HG03575 (cell line): ENCODE measurements around the gene C17orf113.
"Not testable (repeated sequence)": the region's sequence is repeated elsewhere in the genome, so short reads cannot be mapped to it uniquely, and the experiment has no call there.

Source experiments
- ATAC-seq: cut with Tn5 transposase; IDR thresholded peaks from one replicate; pipeline ENCODE4 v1.9.1; 2021; ENCODE audit not compliant: unreplicated experiment, insufficient number of reproducible peaks, low FRiP score; ENCODE audit errors: extremely low read depth

The C17orf113 gene

GRCh38 chr17:42023524-42024349 lies 26.7 kb downstream of the C17orf113 start:
- no peak for ATAC-seq

- ATAC-seq: not testable (repeated sequence)
These were observed 29.6 kb downstream of the C17orf113 start for GRCh38 chr17:42020845-42021244.

- no peak for ATAC-seq
These were observed 30.6 kb downstream of the C17orf113 start, which contains the start of gene NKIRAS2 for GRCh38 chr17:42019509-42020404. Gene NKIRAS2 (plus strand): TSS chr17:42020090. CDS start chr17:42021578, 1,488 bp downstream.

- no peak for ATAC-seq
These were observed 31.4 kb downstream of the C17orf113 start for GRCh38 chr17:42018988-42019387.

- ATAC-seq: no peak
These were observed 32.1 kb downstream of the C17orf113 start for GRCh38 chr17:42018339-42018738.

- ATAC-seq: no peak
These were observed 32.6 kb downstream of the C17orf113 start for GRCh38 chr17:42017866-42018200.

- no peak for ATAC-seq
These were observed 33.2 kb downstream of the C17orf113 start, which contains the start of gene DNAJC7 for GRCh38 chr17:42016941-42017865. Gene DNAJC7 (minus strand): TSS chr17:42017439. CDS start chr17:42017416, 23 bp downstream.

- ATAC-seq: no peak
These were observed 34.0 kb downstream of the C17orf113 start for GRCh38 chr17:42016411-42016831.

- ATAC-seq: not testable (repeated sequence)
These were observed 36.7 kb downstream of the C17orf113 start for GRCh38 chr17:42013740-42014139.

GRCh38 chr17:42012363-42012762 lies 38.0 kb downstream of the C17orf113 start:
- not testable (repeated sequence) for ATAC-seq

- no peak for ATAC-seq
These were observed 39.4 kb downstream of the C17orf113 start for GRCh38 chr17:42010898-42011516.

GRCh38 chr17:42010266-42010680 lies 40.1 kb downstream of the C17orf113 start:
- not testable (repeated sequence) for ATAC-seq

GRCh38 chr17:42009170-42009569 lies 41.2 kb downstream of the C17orf113 start:
- no peak for ATAC-seq

- ATAC-seq: no peak
These were observed 45.2 kb downstream of the C17orf113 start for GRCh38 chr17:42005166-42005565.

GRCh38 chr17:42002792-42003301 lies 47.6 kb downstream of the C17orf113 start:
- no peak for ATAC-seq

GRCh38 chr17:42002175-42002791 lies 48.1 kb downstream of the C17orf113 start:
- no peak for ATAC-seq

- ATAC-seq: no peak
These were observed 48.7 kb downstream of the C17orf113 start for GRCh38 chr17:42001729-42002128.
